GM19043 (cell line): ENCODE results near the gene FRMPD4.
"Not testable (repeated sequence)": the region's sequence is repeated elsewhere in the genome, so short reads cannot be mapped to it uniquely, and the experiment has no call there.

Experiments used
- ATAC-seq: cut with Tn5 transposase; IDR thresholded peaks from one replicate; pipeline ENCODE4 v1.9.1; 2021; ENCODE audit warnings: low read depth; ENCODE audit not compliant: unreplicated experiment

FRMPD4 gene

DNA sequence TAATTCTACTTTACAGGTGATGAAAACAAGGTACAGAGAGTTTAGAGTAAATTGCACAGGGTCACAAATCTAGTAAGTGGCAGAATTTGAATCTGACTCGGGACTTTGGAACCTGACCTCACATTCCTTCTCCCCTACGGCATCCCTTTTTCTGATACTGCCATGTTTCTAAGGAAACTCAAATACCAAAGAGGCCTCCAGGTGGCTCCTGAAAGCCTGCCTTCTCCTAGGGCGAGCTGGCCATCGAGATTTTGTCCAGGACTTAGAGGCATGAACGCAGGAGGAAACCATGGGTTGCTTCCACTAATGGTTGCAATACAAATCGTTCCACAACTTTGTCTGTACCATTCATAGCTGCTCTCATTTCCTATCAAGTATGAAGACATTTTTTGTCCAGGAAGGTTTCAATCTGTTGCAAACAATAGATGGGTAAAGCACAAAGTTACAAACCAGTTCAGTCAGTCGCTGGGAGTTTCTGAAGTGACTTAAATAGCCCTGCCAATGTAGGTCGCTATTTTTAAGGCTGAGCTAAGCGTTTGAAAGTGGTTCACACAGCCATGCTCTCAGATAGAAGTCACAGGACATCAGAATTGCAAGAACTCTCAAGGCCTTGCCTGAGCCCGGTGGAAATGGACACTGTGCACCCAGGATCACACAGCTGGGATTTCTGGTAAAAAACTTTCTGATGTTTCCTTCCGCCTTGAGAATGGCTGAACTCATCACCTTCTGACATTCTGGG, 356.3 kb downstream of the FRMPD4 start:
- no peak for ATAC-seq

- no peak for ATAC-seq
Observed at GRCh38 chrX:12496343-12496742, 358.1 kb downstream of the FRMPD4 start.

- ATAC-seq, result peak; percentile 87
Observed at GRCh38 chrX:12497832-12498591, 359.7 kb downstream of the FRMPD4 start.

DNA sequence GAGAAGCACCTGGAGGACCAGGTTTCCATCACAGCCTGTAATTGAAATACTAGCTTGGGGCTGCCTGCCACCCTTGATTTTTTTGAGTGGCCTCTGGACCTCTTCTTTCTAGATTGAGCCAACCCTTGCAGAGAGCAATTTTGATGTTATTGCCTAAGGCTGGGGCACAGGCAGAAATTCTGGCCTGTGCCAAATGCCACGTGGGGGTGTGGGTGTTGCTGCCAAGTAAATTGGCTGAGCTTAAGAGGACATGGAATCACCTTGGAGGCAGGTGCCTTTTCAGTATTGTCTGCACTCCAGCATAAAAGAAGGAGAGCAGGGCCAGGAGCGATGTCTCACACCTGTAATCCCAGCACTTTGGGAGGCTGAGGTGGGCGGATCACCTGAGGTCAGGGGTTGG, 366.9 kb downstream of the FRMPD4 start:
- no peak for ATAC-seq

DNA sequence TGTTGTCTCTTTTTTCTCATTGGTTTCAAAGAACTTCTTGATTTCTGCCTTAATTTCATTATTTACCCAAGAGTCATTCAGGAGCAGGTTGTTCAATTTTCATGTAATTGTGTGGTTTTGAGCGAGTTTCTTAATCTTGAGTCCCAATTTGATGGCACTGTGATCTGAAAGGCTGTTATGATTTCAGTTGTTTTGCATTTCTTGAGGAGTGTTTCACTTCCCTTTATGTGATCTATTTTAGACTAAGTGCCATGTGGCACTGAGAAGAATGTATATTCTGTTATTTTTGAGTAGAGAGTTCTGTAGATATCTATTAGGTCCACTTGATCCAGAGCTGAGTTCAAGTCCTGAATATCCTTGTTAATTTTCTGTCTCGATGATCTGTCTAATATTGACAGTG, 377.1 kb downstream of the FRMPD4 start:
- ATAC-seq, result peak; percentile 96

GRCh38 chrX:12526306-12526705, 388.0 kb downstream of the FRMPD4 start:
- no peak for ATAC-seq

GRCh38 chrX:12538096-12538495, 399.8 kb downstream of the FRMPD4 start:
- not testable (repeated sequence) for ATAC-seq

DNA sequence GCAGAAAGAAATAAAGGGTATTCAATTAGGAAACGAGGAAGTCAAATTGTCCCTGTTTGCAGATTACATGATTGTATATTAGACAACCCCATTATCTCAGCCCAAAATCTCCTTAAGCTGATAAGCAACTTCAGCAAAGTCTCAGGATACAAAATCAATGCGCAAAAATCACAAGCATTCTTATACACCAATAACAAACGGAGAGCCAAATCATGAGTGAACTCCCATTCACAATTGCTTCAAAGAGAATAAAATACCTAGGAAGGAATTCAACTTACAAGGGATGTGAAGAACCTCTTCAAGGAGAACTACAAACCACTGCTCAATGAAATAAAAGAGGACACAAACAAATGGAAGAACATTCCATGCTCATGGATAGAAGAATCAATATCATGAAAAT, 404.0 kb downstream of the FRMPD4 start:
- ATAC-seq, result not testable (repeated sequence)

GRCh38 chrX:12548341-12548740, 410.1 kb downstream of the FRMPD4 start:
- ATAC-seq, result no peak

DNA sequence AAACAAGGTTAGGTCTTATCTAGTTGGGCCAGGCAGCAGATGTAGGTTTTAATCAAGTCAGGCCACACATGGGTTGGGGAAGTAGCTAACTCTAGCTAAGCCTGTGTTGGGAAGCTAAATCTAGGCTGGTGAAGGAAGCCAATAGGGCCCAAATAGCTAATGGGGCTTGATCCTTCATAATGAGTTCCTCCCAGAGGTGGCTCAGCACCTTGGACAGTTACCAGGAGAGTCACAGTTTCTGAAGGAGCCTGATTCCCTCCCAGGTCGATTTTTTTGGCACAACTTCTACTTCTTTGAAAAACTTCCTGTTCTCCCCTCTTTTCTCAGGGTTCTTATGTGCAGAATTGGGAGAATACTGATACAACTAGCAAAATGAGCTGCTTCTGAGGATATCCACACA, 410.5 kb downstream of the FRMPD4 start:
- no peak for ATAC-seq

DNA sequence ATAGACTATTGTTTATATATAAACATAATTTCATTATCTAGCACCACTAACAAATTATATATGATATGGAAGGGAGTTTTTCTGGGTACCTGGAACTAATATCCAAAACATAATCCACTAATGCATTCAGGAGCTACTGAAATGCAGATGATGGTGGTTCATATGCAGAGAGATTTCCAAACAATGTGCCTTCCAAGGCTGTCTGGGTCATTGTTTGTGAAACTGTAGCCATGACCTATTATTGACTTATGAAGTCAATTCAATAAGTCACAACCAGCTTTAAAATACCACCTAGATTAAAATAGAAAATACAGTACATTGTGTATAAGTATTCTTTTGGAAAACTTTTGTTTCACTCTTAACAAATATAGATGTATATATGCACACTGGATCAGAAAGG, 415.9 kb downstream of the FRMPD4 start:
- ATAC-seq, result no peak

DNA sequence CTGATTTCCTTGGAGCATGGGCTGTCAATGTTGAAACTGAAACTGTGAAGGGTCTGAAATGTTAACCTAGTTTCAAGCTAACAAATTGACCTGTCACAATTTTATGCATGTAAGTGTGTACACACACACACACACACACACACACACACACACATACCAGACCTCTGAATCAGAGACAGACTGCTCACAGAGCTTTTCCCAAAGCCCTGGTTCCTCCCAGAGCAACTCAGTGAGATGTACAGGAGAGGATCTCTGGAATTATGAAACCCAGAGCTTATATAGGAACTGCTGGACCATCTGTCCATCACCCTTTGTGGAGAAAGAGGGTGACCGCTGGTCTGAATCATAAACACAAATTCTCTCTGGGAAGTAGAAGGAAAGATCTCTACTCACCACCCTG, 424.8 kb downstream of the FRMPD4 start:
- no peak for ATAC-seq

DNA sequence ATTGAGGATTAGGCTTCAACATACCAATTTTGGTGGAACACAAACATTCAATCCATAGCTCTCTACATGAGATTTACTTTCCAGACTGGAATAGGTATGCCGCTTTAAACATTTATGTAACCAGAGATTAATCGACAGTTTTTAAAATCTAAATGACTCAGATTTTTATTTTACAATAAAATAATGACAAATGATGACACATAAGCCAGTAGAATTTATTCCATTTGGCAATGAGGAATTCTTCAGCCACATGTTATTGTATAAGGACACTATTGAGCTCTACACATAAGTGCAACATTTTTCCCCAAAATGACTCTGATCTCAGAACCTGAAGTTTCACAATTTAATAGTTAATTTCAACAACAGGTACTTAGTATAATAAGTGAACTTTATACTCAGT, 425.9 kb downstream of the FRMPD4 start:
- ATAC-seq, result no peak

- ATAC-seq, result no peak
Observed at GRCh38 chrX:12567857-12568256, 429.6 kb downstream of the FRMPD4 start.

DNA sequence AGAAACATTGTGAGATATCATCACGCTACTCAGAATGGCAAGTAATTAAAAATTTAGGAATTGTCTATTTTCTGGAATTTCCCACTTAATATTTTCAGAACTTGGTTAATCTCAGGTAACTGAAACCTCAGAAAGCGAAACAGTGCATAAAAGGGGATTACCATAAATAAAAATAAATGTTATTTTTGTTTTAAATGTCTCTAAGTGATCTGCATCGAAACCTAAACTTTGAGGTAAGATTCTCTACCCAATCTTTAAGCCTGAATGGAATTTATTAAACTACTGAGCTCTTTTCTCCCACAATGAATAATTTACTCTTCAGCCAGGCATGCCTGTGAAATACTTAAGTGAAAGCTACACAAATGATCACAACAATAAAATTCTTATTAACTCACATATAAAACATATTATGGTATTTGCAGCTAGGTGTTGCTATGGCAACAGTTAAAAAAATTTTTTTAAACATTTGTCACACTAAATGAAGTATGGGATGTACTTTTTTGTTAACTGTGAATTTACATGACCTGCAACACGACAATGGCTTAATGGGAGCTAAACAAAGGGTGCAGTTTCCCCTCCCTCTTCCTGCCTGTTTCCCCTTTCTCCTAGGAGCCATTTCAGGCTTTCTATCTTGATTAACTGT, 432.7 kb downstream of the FRMPD4 start:
- ATAC-seq, result no peak

DNA sequence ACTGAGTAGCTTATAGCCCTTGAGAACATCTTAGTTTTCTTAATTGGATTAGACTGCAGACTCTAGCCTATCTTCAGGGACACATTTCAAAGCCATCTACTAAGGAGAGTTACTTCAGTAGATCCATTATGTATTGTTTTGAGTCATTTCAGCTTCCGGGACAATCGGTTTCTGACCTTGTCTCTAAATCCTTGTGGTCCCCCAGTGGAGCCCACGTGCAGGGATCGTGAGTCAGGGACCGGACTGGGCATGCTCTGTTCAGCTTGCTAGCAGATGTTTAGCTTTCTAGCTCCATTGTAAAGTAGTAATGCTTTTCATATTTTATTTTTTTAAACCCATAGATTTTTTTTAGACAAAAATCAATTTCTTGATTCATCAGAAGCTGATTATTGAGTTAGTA, 441.0 kb downstream of the FRMPD4 start:
- ATAC-seq, result no peak

- no peak for ATAC-seq
Observed at GRCh38 chrX:12580548-12580947, 442.3 kb downstream of the FRMPD4 start.

DNA sequence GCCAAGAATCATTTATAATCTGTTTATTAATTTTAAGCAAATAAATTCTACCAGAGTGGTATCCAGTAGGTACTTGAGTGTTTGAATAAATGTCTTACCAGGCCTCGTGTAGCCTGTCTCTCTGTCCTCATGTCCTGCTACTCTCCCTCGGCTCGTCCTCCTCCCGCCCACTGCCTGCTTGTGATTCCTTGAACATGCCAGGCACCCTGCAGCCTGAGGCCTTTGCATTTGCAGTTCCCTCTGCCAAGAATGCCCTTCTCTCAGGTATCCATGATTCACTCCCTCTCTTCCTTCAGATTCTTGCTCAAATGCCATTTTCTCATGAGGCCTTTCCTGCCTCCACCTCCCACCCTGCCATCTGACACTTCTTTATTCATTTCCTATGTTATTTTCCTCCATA, 443.3 kb downstream of the FRMPD4 start:
- no peak for ATAC-seq

DNA sequence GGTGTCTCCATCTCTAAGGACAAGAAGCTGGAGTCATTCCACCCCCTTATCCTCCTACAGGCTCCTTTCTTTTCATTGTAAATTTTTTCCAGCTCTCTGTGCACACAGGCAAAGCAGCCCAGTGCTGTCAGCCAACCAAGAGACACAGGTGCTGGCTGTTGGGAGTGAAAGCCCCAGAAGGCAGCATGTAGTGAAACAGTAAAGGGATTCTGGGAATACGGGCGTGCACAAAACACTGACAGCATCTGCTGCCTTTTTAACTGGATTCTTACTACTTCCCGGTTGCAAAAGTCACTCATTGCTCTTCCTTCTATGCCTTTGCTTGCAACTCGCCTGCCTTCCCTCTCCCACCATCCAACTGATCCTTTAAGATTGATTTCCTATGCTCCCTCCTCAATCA, 444.4 kb downstream of the FRMPD4 start:
- ATAC-seq, result no peak

DNA sequence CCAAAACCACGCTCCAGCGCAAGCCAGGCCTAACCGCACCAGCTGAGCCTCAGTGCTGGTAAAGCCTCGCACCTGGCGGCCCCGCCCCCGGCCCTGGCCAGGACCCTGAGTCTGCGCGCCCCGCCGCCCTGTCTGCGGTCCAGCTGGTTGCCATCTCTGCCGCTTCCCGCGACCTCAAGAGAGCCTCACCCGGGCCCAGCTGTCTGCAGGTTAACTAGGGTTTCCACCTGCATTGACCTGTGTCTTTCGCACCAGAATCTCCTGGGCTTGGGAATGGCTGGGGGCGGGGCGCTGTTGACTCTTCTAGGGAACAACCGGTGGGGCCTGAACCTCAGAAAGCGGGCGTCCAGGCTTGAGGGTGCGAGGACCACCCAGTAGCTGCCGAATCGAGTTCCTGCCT, 445.3 kb downstream of the FRMPD4 start:
- no peak for ATAC-seq

DNA sequence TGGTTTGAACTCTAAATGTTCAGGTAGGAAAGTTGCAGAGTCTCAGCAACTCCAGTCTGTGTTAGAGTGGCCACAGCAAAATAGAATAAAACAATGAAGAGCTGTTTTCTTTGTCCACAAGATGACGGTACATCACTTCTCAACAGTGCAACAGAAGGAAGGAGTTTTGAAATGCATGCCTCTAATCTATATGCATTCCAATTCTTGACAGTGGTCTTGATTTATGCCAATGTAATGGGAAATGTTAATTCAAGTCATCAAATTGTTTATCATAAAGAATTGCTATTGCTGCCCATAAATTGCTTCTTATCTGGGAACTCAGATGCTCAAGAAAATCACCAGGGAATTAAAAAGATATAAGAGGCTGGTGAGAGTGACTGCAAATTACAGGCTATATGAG, 457.4 kb downstream of the FRMPD4 start:
- ATAC-seq, result no peak

- ATAC-seq, result no peak
Observed at GRCh38 chrX:12610079-12610478, 471.8 kb downstream of the FRMPD4 start.
